MM.1S (cell line): Measurements from ENCODE around the gene DDX27.

Experiments used
- EZH2phosphoT487 ChIP-seq: fragments of 300-600 bp; sonication (generic); IDR thresholded peaks from 2 replicates; pipeline ENCODE4 v1.6.1; 2018; ENCODE audit warnings: antibody characterized with exemption, low read length
- TF ChIP-seq, protein P1 (sequence below): fragments of 300-600 bp; sonication (generic); IDR thresholded peaks from 2 replicates; pipeline ENCODE4 v1.5.1; 2016; ENCODE audit warnings: antibody characterized with exemption, low read length, mixed read lengths

GRCh38 chr20:49283703-49284625 is 64.7 kb downstream of the DDX27 start:
- TF ChIP-seq, protein P1, sequence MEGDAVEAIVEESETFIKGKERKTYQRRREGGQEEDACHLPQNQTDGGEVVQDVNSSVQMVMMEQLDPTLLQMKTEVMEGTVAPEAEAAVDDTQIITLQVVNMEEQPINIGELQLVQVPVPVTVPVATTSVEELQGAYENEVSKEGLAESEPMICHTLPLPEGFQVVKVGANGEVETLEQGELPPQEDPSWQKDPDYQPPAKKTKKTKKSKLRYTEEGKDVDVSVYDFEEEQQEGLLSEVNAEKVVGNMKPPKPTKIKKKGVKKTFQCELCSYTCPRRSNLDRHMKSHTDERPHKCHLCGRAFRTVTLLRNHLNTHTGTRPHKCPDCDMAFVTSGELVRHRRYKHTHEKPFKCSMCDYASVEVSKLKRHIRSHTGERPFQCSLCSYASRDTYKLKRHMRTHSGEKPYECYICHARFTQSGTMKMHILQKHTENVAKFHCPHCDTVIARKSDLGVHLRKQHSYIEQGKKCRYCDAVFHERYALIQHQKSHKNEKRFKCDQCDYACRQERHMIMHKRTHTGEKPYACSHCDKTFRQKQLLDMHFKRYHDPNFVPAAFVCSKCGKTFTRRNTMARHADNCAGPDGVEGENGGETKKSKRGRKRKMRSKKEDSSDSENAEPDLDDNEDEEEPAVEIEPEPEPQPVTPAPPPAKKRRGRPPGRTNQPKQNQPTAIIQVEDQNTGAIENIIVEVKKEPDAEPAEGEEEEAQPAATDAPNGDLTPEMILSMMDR = no peak
- no peak for TF ChIP-seq EZH2phosphoT487
